HG02571 (cell line): ENCODE data around the gene CCDC27.

ENCODE experiments used
- ATAC-seq: cut with Tn5 transposase; IDR thresholded peaks from one replicate; pipeline ENCODE4 v1.9.1; 2021; ENCODE audit warnings: mild to moderate bottlenecking, moderate library complexity; ENCODE audit not compliant: unreplicated experiment

CCDC27 gene

GRCh38 chr1:3816331-3817137 is 64.3 kb downstream of the CCDC27 start:
- no peak for ATAC-seq

- no peak for ATAC-seq
Observed at GRCh38 chr1:3817138-3817740, 65.0 kb downstream of the CCDC27 start.

- ATAC-seq: no peak
Observed at GRCh38 chr1:3817821-3818597, 65.8 kb downstream of the CCDC27 start.

- ATAC-seq: no peak
Observed at GRCh38 chr1:3819771-3820200, 67.5 kb downstream of the CCDC27 start.

GRCh38 chr1:3820316-3820715 is 68.1 kb downstream of the CCDC27 start:
- ATAC-seq: no peak

- no peak for ATAC-seq
Observed at GRCh38 chr1:3821004-3821403, 68.8 kb downstream of the CCDC27 start.
